Activated CD8-positive, alpha-beta T cell treated with anti-CD3 and anti-CD28 coated beads, Interleukin-2, amount 10 ng/mL, durations not matched to agents 7 days and 5 days (primary cell): Measurements from ENCODE around the gene ADAMTSL1. TPM values are rescaled to one million over a fixed set of nuclear protein-coding genes. Genes with fewer than 3 reads are reported as not detected.

Experiments
- ATAC-seq: fragments of 150-1000 bp; cut with Tn5 transposase; one replicate; pipeline ENCODE4 v1.10.0; 2021; ENCODE audit warnings: moderate library complexity
- CTCF ChIA-PET: fragments of 350-600 bp; sonication (Branson Sonifier 250); formaldehyde crosslinking; loops from one replicate; lab custom pipeline; 2021; ENCODE audit warnings: antibody characterized with exemption; lab: Charles Lee
- POLR2A ChIA-PET: fragments of 350-600 bp; sonication (Branson Sonifier 250); formaldehyde crosslinking; loops from one replicate; lab custom pipeline; 2021; ENCODE audit warnings: antibody characterized with exemption; lab: Charles Lee
- DNase-seq: peaks from one replicate; pipeline ENCODE4 v3.0.0-alpha.2; 2020
- H3K27ac Mint-ChIP-seq: one replicate; pipeline ENCODE4 v1.8.0; 2021; ENCODE audit warnings: mild to moderate bottlenecking, mixed read lengths
- H3K27me3 Mint-ChIP-seq: one replicate; pipeline ENCODE4 v1.8.0; 2021; ENCODE audit warnings: low read depth, mixed read lengths
- H3K36me3 Mint-ChIP-seq: one replicate; pipeline ENCODE4 v1.8.0; 2021; ENCODE audit warnings: low read depth, mixed read lengths
- H3K4me1 Mint-ChIP-seq: one replicate; pipeline ENCODE4 v1.8.0; 2021; ENCODE audit warnings: low read depth, mixed read lengths
- H3K4me3 Mint-ChIP-seq: one replicate; pipeline ENCODE4 v1.8.0; 2021; ENCODE audit warnings: mild to moderate bottlenecking, mixed read lengths
- H3K9me3 Mint-ChIP-seq: one replicate; pipeline ENCODE4 v1.8.0; 2022; ENCODE audit warnings: mixed read lengths; ENCODE audit not compliant: insufficient read depth
- total RNA-seq, 2 experiments: library from RNA; stranded (reverse); gene quantifications; one replicate each; pipeline ENCODE4 v1.2.3, GENCODE V29; 2021

Gene ADAMTSL1
- total RNA-seq, 2 experiments from 2014 or later = not detected

GRCh38 chr9:18442629-18443491 is 31.1 kb upstream of the ADAMTSL1 start:
- no peaks in the 10 kb centered on the region for H3K36me3 Mint-ChIP-seq
- H3K27ac Mint-ChIP-seq = no peak overlapping the region
- peaks cover 15% of the 10 kb centered on the region for H3K27me3 Mint-ChIP-seq
- H3K4me1 Mint-ChIP-seq = no peaks in the 10 kb centered on the region
- CTCF ChIA-PET = interaction anchor here (0.6 to 4.5 kb wide), 17 partner anchors 9 to 1014 kb away, joined by 3 to 39 read pairs (median 5); no protein-coding TSS in a partner anchor
- no peak overlapping the region for H3K4me3 Mint-ChIP-seq
- DNase-seq = peak; percentile 68
- POLR2A ChIA-PET = no interaction called here
- peak; percentile 84 for ATAC-seq
- H3K9me3 Mint-ChIP-seq = no peaks in the 10 kb centered on the region

DNA sequence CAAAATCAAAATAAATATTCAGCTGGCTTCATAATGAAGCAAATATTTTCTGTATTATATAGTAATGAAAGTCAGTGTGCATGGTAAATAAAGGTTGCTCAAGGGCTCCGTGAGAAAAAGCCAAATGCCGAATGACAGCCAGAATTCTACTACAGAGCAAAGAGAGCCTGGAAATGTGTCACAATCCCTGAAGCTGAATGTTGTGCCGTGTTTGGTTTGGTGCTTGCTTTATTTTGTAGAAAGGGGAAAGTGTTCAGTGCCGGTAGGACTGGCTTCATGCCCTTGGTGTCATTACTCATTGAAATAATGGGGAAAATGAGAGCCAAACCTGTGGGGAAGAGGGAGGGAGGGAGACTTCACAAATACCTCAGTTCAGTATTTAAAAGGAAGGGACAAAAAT is 26.8 kb upstream of the ADAMTSL1 start:
- Mint-ChIP-seq H3K4me1 (no peaks in the 10 kb centered on the region), H3K27me3 (no peaks in the 10 kb centered on the region), H3K27ac (no peak overlapping the region), H3K9me3 (no peaks in the 10 kb centered on the region), H3K36me3 (no peaks in the 10 kb centered on the region), H3K4me3 (no peak overlapping the region)
- ChIA-PET CTCF (no interaction called here), POLR2A (no interaction called here)
- no peak for DNase-seq
- no peak for ATAC-seq

DNA sequence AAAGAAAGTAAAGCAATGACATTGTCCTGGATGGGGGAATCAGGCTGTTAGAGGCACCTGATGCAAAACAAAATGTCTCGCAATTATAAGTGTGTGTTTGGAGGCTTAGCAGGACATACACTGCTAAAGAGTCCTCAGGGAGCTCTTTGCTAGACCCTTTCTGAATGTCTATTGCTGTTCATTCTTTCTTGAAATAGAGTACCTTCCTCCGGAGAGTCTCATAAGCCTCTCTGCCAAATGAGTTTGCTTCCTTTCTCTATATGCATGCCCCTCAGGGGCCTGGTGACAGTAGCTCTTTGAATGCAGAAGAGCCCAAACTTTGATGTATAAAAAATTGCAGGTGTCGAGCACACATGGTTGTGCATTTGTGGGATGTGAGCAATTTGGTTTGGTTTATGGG is 26.4 kb upstream of the ADAMTSL1 start:
- Mint-ChIP-seq H3K27me3 (no peaks in the 10 kb centered on the region), H3K9me3 (no peaks in the 10 kb centered on the region), H3K27ac (no peak overlapping the region), H3K4me1 (no peaks in the 10 kb centered on the region), H3K4me3 (no peak overlapping the region), H3K36me3 (no peaks in the 10 kb centered on the region)
- no peak for ATAC-seq
- POLR2A ChIA-PET = no interaction called here
- no peak for DNase-seq
- CTCF ChIA-PET = no interaction called here

GRCh38 chr9:18448101-18448500 is 25.9 kb upstream of the ADAMTSL1 start:
- ChIA-PET CTCF (no interaction called here), POLR2A (no interaction called here)
- ATAC-seq = no peak
- no peak for DNase-seq
- no peaks in the 10 kb centered on the region for H3K9me3 Mint-ChIP-seq
- no peaks in the 10 kb centered on the region for H3K36me3 Mint-ChIP-seq
- H3K4me3 Mint-ChIP-seq = no peak overlapping the region
- H3K27me3 Mint-ChIP-seq = no peaks in the 10 kb centered on the region
- H3K4me1 Mint-ChIP-seq = no peaks in the 10 kb centered on the region
- H3K27ac Mint-ChIP-seq = no peak overlapping the region

- no peaks in the 10 kb centered on the region for H3K27me3 Mint-ChIP-seq
- ChIA-PET POLR2A (no interaction called here), CTCF (interaction anchor here (1.8 kb wide), 1 partner anchor 9 kb away, joined by 13 read pairs; no protein-coding TSS in a partner anchor)
- no peak for DNase-seq
- no peak overlapping the region for H3K4me3 Mint-ChIP-seq
- H3K9me3 Mint-ChIP-seq = no peaks in the 10 kb centered on the region
- no peak overlapping the region for H3K27ac Mint-ChIP-seq
- H3K36me3 Mint-ChIP-seq = no peaks in the 10 kb centered on the region
- no peak for ATAC-seq
- H3K4me1 Mint-ChIP-seq = no peaks in the 10 kb centered on the region
Measured at GRCh38 chr9:18451406-18451805, 22.5 kb upstream of the ADAMTSL1 start.

DNA sequence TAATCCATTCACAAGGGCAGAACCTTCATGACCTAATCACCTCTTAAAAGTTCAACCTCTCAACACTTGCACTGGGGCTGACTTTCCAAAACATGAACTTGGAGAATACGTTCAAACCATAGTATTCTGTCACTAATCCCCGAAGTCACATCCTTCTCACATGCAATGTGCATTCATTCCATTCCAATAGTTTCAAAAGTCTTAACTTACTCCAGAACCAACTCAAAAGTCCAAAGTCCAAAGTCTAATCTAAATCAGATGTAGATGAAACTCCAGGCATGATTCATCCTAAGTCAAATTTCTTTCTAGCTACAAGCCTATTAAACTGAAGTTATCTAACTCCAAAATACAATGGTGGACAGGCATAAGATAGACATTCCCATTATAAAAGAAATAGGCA is 21.7 kb upstream of the ADAMTSL1 start:
- H3K36me3 Mint-ChIP-seq = no peaks in the 10 kb centered on the region
- H3K4me1 Mint-ChIP-seq = no peaks in the 10 kb centered on the region
- ChIA-PET POLR2A (no interaction called here), CTCF (interaction anchor here (1.8 kb wide), 1 partner anchor 10 kb away, joined by 13 read pairs; no protein-coding TSS in a partner anchor)
- H3K27ac Mint-ChIP-seq = no peak overlapping the region
- DNase-seq (no peak), ATAC-seq (no peak)
- no peaks in the 10 kb centered on the region for H3K9me3 Mint-ChIP-seq
- no peaks in the 10 kb centered on the region for H3K27me3 Mint-ChIP-seq
- H3K4me3 Mint-ChIP-seq = no peak overlapping the region

GRCh38 chr9:18456624-18457237 is 17.2 kb upstream of the ADAMTSL1 start:
- Mint-ChIP-seq H3K4me3 (no peak overlapping the region), H3K4me1 (no peaks in the 10 kb centered on the region), H3K36me3 (no peaks in the 10 kb centered on the region), H3K27ac (no peak overlapping the region), H3K9me3 (no peaks in the 10 kb centered on the region), H3K27me3 (no peaks in the 10 kb centered on the region)
- ChIA-PET CTCF (interaction anchor here (3.0 kb wide), 1 partner anchor 14 kb away, joined by 13 read pairs; no protein-coding TSS in a partner anchor), POLR2A (no interaction called here)
- ATAC-seq = no peak
- DNase-seq = no peak

DNA sequence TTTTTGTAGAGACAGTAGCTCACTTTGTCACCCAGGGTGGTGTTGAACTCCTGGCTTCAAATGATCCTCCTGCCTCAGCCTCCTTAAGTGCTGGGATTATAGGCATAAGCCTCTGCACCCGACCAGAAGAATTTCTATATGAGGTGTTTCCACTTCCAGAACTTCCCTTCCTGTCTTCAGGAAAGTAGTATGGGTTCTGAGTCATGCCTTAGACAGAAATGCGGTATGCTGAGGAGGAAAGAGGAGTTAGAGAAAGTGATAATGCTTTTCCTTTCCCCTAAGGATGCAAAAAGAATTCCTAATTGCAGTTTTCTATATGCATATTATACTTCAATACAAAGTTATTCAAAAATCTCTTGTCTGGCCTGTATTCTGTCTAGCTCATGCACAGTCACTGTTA is 16.4 kb upstream of the ADAMTSL1 start:
- H3K4me3 Mint-ChIP-seq = no peak overlapping the region
- H3K27me3 Mint-ChIP-seq = no peaks in the 10 kb centered on the region
- no peak for ATAC-seq
- H3K27ac Mint-ChIP-seq = no peak overlapping the region
- no peaks in the 10 kb centered on the region for H3K36me3 Mint-ChIP-seq
- POLR2A ChIA-PET = no interaction called here
- H3K4me1 Mint-ChIP-seq = no peaks in the 10 kb centered on the region
- DNase-seq = no peak
- CTCF ChIA-PET = interaction anchor here (3.0 kb wide), 1 partner anchor 15 kb away, joined by 13 read pairs; no protein-coding TSS in a partner anchor
- H3K9me3 Mint-ChIP-seq = no peaks in the 10 kb centered on the region

DNA sequence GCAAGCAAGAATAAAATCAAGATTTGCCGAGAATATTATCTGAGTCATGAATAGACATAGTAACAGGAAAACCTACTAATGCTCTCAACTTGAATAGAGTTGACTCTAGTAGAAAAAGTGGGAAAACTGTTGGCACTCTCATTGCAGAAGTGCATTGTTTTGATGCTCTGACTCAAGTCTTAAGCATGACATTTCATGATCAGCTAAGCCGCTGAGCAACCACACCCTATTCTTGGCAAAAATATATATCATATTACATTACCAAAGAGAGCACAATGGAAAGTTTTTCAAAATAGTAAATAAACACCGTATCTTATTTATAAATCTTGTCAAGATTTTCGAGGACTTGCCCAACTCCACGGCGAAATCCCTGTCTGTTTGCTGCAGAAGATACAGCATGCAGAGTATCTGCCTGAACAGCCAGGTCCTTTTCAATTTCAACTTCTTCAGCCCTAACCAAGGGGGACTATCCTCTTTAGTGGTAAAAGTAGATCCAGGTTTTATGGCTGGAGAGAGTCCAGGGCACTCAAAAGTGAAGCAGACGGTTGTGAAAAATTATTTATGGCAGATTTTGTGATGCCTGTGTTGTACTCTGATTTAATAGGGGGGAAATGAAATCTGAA is 13.9 kb upstream of the ADAMTSL1 start:
- H3K4me1 Mint-ChIP-seq = no peaks in the 10 kb centered on the region
- ChIA-PET POLR2A (no interaction called here), CTCF (no interaction called here)
- no peak for DNase-seq
- no peak overlapping the region for H3K27ac Mint-ChIP-seq
- H3K9me3 Mint-ChIP-seq = no peaks in the 10 kb centered on the region
- ATAC-seq = no peak
- H3K4me3 Mint-ChIP-seq = no peak overlapping the region
- H3K27me3 Mint-ChIP-seq = no peaks in the 10 kb centered on the region
- no peaks in the 10 kb centered on the region for H3K36me3 Mint-ChIP-seq

DNA sequence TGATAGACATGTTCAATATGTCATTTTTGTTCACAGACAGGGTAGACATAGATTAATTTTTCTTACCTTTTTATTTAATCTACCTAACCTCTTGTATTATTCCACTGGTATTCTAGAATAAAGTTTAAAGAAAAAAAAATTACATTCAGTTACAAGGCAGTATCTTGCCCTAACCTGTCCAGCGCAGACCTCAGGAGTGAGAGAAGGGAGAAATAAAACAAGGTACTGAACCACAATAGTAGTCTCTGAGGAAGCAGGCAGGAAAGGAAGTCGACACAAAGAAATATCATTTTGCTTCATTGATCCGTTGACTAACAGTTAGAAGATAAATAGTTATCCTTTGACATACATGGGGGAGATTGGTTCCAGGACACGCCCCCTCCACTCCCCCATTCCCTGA is 12.5 kb upstream of the ADAMTSL1 start:
- CTCF ChIA-PET = no interaction called here
- POLR2A ChIA-PET = no interaction called here
- Mint-ChIP-seq H3K9me3 (no peaks in the 10 kb centered on the region), H3K27me3 (no peaks in the 10 kb centered on the region), H3K4me1 (no peaks in the 10 kb centered on the region), H3K27ac (no peak overlapping the region), H3K36me3 (no peaks in the 10 kb centered on the region), H3K4me3 (no peak overlapping the region)
- DNase-seq = no peak
- ATAC-seq = no peak

GRCh38 chr9:18463991-18464390 is 10.0 kb upstream of the ADAMTSL1 start:
- Mint-ChIP-seq H3K4me3 (no peak overlapping the region), H3K4me1 (no peaks in the 10 kb centered on the region), H3K27me3 (no peaks in the 10 kb centered on the region), H3K36me3 (no peaks in the 10 kb centered on the region), H3K27ac (no peak overlapping the region), H3K9me3 (no peaks in the 10 kb centered on the region)
- no peak for ATAC-seq
- ChIA-PET CTCF (interaction anchor here (0.9 kb wide), 1 partner anchor 22 kb away, joined by 3 read pairs; no protein-coding TSS in a partner anchor), POLR2A (no interaction called here)
- no peak for DNase-seq

GRCh38 chr9:18466101-18466500 is 7.9 kb upstream of the ADAMTSL1 start:
- DNase-seq = no peak
- Mint-ChIP-seq H3K36me3 (no peaks in the 10 kb centered on the region), H3K27me3 (no peaks in the 10 kb centered on the region), H3K4me3 (no peak overlapping the region), H3K27ac (no peak overlapping the region), H3K4me1 (no peaks in the 10 kb centered on the region), H3K9me3 (no peaks in the 10 kb centered on the region)
- CTCF ChIA-PET = no interaction called here
- POLR2A ChIA-PET = no interaction called here
- no peak for ATAC-seq
